Upper lobe of right lung (tissue), 1 donor: ENCODE results near the gene ATP1B2. TPM values are rescaled to one million over a fixed set of nuclear protein-coding genes. Genes with fewer than 3 reads are reported as not detected.

Experiments used
- ATAC-seq: fragments of 200-7000 bp; cut with Tn5 transposase; one replicate; pipeline ENCODE4 v1.9.1; 2020; ENCODE audit warnings: mild to moderate bottlenecking, moderate library complexity
- DNase-seq: peaks from one replicate; pipeline ENCODE4 v3.0.0-alpha.2; 2020
- H3K27ac ChIP-seq: fragments of 200-600 bp; one replicate; pipeline ENCODE4 v1.8.0; 2022
- H3K27me3 ChIP-seq: fragments of 200-600 bp; one replicate; pipeline ENCODE4 v1.8.0; 2022; ENCODE audit warnings: mild to moderate bottlenecking
- H3K36me3 ChIP-seq: fragments of 200-600 bp; one replicate; pipeline ENCODE4 v1.8.0; 2022
- H3K4me1 ChIP-seq: fragments of 200-600 bp; one replicate; pipeline ENCODE4 v1.8.0; 2022
- H3K4me3 ChIP-seq: fragments of 200-600 bp; one replicate; pipeline ENCODE4 v1.8.0; 2022; ENCODE audit warnings: mild to moderate bottlenecking
- H3K9me3 ChIP-seq: fragments of 200-600 bp; one replicate; pipeline ENCODE4 v1.8.0; 2022
- intact Hi-C: fragments of 100-400 bp; cut with DNase I; formaldehyde crosslinking; loops from one replicate; pipeline ENCODE4 v1.11.0; 2022
- total RNA-seq: library from RNA; stranded (reverse); fragmentation: NEBNext Ultra II Directional; extraction: Animal tissue kit (Norgen Biotek cat#: 25700); gene quantifications from one replicate; pipeline ENCODE4 v1.2.1, GENCODE V29; 2021
- TF ChIP-seq, protein P1 (sequence below): fragments of 200-600 bp; IDR thresholded peaks from one replicate; pipeline ENCODE4 v1.8.0; 2022; ENCODE audit warnings: antibody characterized with exemption
- donor health status: DM: no; HTN: yes; CAD: no; lungs with severe emphysema.

The ATP1B2 gene
- total RNA-seq, 1 donor from 2014 or later = 4.8 TPM

GRCh38 chr17:7677388-7678067 lies 26.8 kb downstream of the ATP1B2 start:
- intact Hi-C loops = no loop called here
- DNase-seq (no peak), ATAC-seq (no peak)
- TF ChIP-seq, protein P1, sequence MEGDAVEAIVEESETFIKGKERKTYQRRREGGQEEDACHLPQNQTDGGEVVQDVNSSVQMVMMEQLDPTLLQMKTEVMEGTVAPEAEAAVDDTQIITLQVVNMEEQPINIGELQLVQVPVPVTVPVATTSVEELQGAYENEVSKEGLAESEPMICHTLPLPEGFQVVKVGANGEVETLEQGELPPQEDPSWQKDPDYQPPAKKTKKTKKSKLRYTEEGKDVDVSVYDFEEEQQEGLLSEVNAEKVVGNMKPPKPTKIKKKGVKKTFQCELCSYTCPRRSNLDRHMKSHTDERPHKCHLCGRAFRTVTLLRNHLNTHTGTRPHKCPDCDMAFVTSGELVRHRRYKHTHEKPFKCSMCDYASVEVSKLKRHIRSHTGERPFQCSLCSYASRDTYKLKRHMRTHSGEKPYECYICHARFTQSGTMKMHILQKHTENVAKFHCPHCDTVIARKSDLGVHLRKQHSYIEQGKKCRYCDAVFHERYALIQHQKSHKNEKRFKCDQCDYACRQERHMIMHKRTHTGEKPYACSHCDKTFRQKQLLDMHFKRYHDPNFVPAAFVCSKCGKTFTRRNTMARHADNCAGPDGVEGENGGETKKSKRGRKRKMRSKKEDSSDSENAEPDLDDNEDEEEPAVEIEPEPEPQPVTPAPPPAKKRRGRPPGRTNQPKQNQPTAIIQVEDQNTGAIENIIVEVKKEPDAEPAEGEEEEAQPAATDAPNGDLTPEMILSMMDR = no peak
- Histone ChIP-seq H3K36me3 (peaks cover 36% of the 10 kb centered on the region), H3K9me3 (peaks cover 5% of the 10 kb centered on the region), H3K27me3 (no peaks in the 10 kb centered on the region), H3K4me3 (no peak overlapping the region), H3K27ac (no peak overlapping the region), H3K4me1 (no peaks in the 10 kb centered on the region)

- peak overlapping the region; percentile 100 for H3K27ac ChIP-seq
These were observed 34.3 kb downstream of the ATP1B2 start for GRCh38 chr17:7684851-7685532.

GRCh38 chr17:7685533-7686221 lies 35.0 kb downstream of the ATP1B2 start:
- intact Hi-C loops = no loop called here

More at GRCh38 chr17:7684851-7685532, 34.3 kb downstream of the ATP1B2 start:
- H3K36me3 ChIP-seq = no peaks in the 10 kb centered on the region
- no peak for DNase-seq
- intact Hi-C loops = no loop called here
- no peak for ATAC-seq
- TF ChIP-seq, protein P1 = no peak
- H3K4me3 ChIP-seq = peak overlapping the region; percentile 71
- H3K4me1 ChIP-seq = peaks cover 23% of the 10 kb centered on the region
- no peaks in the 10 kb centered on the region for H3K9me3 ChIP-seq
- H3K27me3 ChIP-seq = no peaks in the 10 kb centered on the region

GRCh38 chr17:7686222-7687071 lies 35.7 kb downstream of the ATP1B2 start:
- Histone ChIP-seq H3K27ac (peak overlapping the region; percentile 100), H3K27me3 (no peaks in the 10 kb centered on the region), H3K4me3 (peak overlapping the region; percentile 71), H3K36me3 (no peaks in the 10 kb centered on the region), H3K9me3 (no peaks in the 10 kb centered on the region), H3K4me1 (peaks cover 23% of the 10 kb centered on the region)
- DNase-seq = peak; percentile 86
- ATAC-seq = peak; percentile 58
- intact Hi-C loops = no loop called here
- TF ChIP-seq, protein P1 = no peak

More at GRCh38 chr17:7685533-7686221, 35.0 kb downstream of the ATP1B2 start:
- no peaks in the 10 kb centered on the region for H3K9me3 ChIP-seq
- H3K4me1 ChIP-seq = peaks cover 23% of the 10 kb centered on the region
- TF ChIP-seq, protein P1 = no peak
- H3K4me3 ChIP-seq = peak overlapping the region; percentile 71
- ATAC-seq (peak; percentile 85), DNase-seq (peak; percentile 97)
- no peaks in the 10 kb centered on the region for H3K27me3 ChIP-seq
- H3K36me3 ChIP-seq = no peaks in the 10 kb centered on the region
- H3K27ac ChIP-seq = peak overlapping the region; percentile 100
